Measurements from ENCODE around the gene TDRD12. TPM values are rescaled to one million over a fixed set of nuclear protein-coding genes. Genes with fewer than 3 reads are reported as not detected.
"Not testable (repeated sequence)": the region's sequence is repeated elsewhere in the genome, so short reads cannot be mapped to it uniquely, and the experiment has no call there.

The TDRD12 gene
- total and polyA plus RNA-seq, 8 donors: 0.06 to 0.84 (median 0.11) TPM; not detected in 3

- ATAC-seq (no peak), DNase-seq (no peak), FAIRE-seq (no peak)
- TF ChIP-seq CTCF (IDR thresholded peaks at IDR 0.05): no peak
- Histone ChIP-seq H3K9me3 (no peaks in the 10 kb centered on the region), H3K27ac (no peak overlapping the region), H3K4me1 (no peaks in the 10 kb centered on the region), H3K27me3 (no peaks in the 10 kb centered on the region), H3K36me3 (no peaks in the 10 kb centered on the region), H3K4me3 (no peak overlapping the region)
- WGBS, 2 donors: 85 to 89% methylated on average over 6 of the region's 6 CpGs
- intact Hi-C loops (cut with DNase I): no loop called here
These were observed 48.5 kb downstream of the TDRD12 start for GRCh38 chr19:32767951-32768679.

GRCh38 chr19:32771596-32771995 lies 52.0 kb downstream of the TDRD12 start:
- Histone ChIP-seq H3K27me3 (no peaks in the 10 kb centered on the region), H3K4me3 (no peak overlapping the region), H3K4me1 (no peaks in the 10 kb centered on the region), H3K36me3 (no peaks in the 10 kb centered on the region), H3K9me3 (no peaks in the 10 kb centered on the region), H3K27ac (no peak overlapping the region)
- ATAC-seq (no peak), DNase-seq (no peak), FAIRE-seq (no peak)
- 77 to 78% methylated on average over 5 of the region's 5 CpGs for WGBS, 2 donors
- no peak for TF ChIP-seq CTCF (IDR thresholded peaks at IDR 0.05)
- intact Hi-C loops (cut with DNase I): no loop called here

GRCh38 chr19:32773126-32773525 lies 53.6 kb downstream of the TDRD12 start:
- Histone ChIP-seq H3K27ac (no peak overlapping the region), H3K27me3 (no peaks in the 10 kb centered on the region), H3K36me3 (no peaks in the 10 kb centered on the region), H3K4me1 (no peaks in the 10 kb centered on the region), H3K9me3 (no peaks in the 10 kb centered on the region), H3K4me3 (no peak overlapping the region)
- ATAC-seq: no peak
- 70 to 82% methylated on average over 4 of the region's 4 CpGs for WGBS, 2 donors
- DNase-seq: no peak
- intact Hi-C loops (cut with DNase I): no loop called here
- TF ChIP-seq CTCF (IDR thresholded peaks at IDR 0.05): no peak
- no peak for FAIRE-seq

- no peak for FAIRE-seq
- WGBS, 2 donors: 75 to 76% methylated on average over 7 of the region's 7 CpGs
- DNase-seq: no peak
- TF ChIP-seq CTCF (IDR thresholded peaks at IDR 0.05): no peak
- no peak for ATAC-seq
- Histone ChIP-seq H3K4me3 (no peak overlapping the region), H3K27ac (no peak overlapping the region), H3K27me3 (no peaks in the 10 kb centered on the region), H3K4me1 (no peaks in the 10 kb centered on the region), H3K36me3 (no peaks in the 10 kb centered on the region), H3K9me3 (no peaks in the 10 kb centered on the region)
- intact Hi-C loops (cut with DNase I): no loop called here
These were observed 59.5 kb downstream of the TDRD12 start for GRCh38 chr19:32779082-32779481.

- intact Hi-C loops (cut with DNase I): no loop called here
- 75 to 83% methylated on average over 2 of the region's 2 CpGs for WGBS, 2 donors
These were observed 61.7 kb downstream of the TDRD12 start for GRCh38 chr19:32781280-32781679.

GRCh38 chr19:32782089-32782488 lies 62.5 kb downstream of the TDRD12 start:
- H3K4me1 ChIP-seq; intact Hi-C loops (cut with DNase I); DNase-seq; H3K27me3 ChIP-seq; H3K4me3 ChIP-seq; ATAC-seq; H3K36me3 ChIP-seq; H3K9me3 ChIP-seq; FAIRE-seq; H3K27ac ChIP-seq: not testable (repeated sequence)
- 71 to 84% methylated on average over 1 of the region's 1 CpG for WGBS, 2 donors

More at GRCh38 chr19:32781280-32781679, 61.7 kb downstream of the TDRD12 start:
- Histone ChIP-seq H3K36me3 (no peaks in the 10 kb centered on the region), H3K9me3 (no peaks in the 10 kb centered on the region), H3K4me1 (no peaks in the 10 kb centered on the region), H3K27me3 (no peaks in the 10 kb centered on the region), H3K4me3 (no peak overlapping the region), H3K27ac (no peak overlapping the region)
- no peak for DNase-seq
- no peak for FAIRE-seq
- ATAC-seq: no peak
- no peak for TF ChIP-seq CTCF (IDR thresholded peaks at IDR 0.05)

GRCh38 chr19:32787161-32787813 lies 67.7 kb downstream of the TDRD12 start:
- 57 to 60% methylated on average over 12 of the region's 12 CpGs for WGBS, 2 donors
- FAIRE-seq: not testable (repeated sequence)

More at GRCh38 chr19:32787161-32787813, 67.7 kb downstream of the TDRD12 start:
- ATAC-seq; H3K27ac ChIP-seq; H3K36me3 ChIP-seq; H3K9me3 ChIP-seq; DNase-seq; H3K4me3 ChIP-seq; H3K4me1 ChIP-seq; intact Hi-C loops (cut with DNase I); H3K27me3 ChIP-seq: not testable (repeated sequence)

All from pancreas (tissue), 10 donors.